Ishikawa (cell line): ENCODE measurements around the gene KIF13A.

Experiments used
- CEBPB ChIP-seq: IDR thresholded peaks from 2 replicates; pipeline ENCODE4 v1.6.1; 2012
- CREB1 ChIP-seq: IDR thresholded peaks from 2 replicates; pipeline ENCODE4 v1.6.1; 2012; ENCODE audit warnings: low read depth
- EGR1 ChIP-seq: IDR thresholded peaks from 2 replicates; pipeline ENCODE4 v1.6.1; 2012
- EP300 ChIP-seq: IDR thresholded peaks from 2 replicates; pipeline ENCODE4 v1.6.1; 2012; ENCODE audit warnings: borderline replicate concordance
- FOXM1 ChIP-seq: IDR thresholded peaks from 2 replicates; pipeline ENCODE4 v1.6.1; 2012; ENCODE audit warnings: low read depth, borderline replicate concordance
- MAX ChIP-seq: IDR thresholded peaks from 2 replicates; pipeline ENCODE4 v1.6.1; 2012
- NFIC ChIP-seq: IDR thresholded peaks from 2 replicates; pipeline ENCODE4 v1.6.1; 2012
- RAD21 ChIP-seq: IDR thresholded peaks from 2 replicates; pipeline ENCODE4 v1.6.1; 2012; ENCODE audit warnings: low read depth
- REST ChIP-seq: IDR thresholded peaks from 2 replicates; pipeline ENCODE4 v1.6.1; 2012; ENCODE audit warnings: low read depth, mild to moderate bottlenecking
- TAF1 ChIP-seq: IDR thresholded peaks from 2 replicates; pipeline ENCODE4 v1.6.1; 2012; ENCODE audit warnings: low read depth, mild to moderate bottlenecking
- TCF12 ChIP-seq: IDR thresholded peaks from 2 replicates; pipeline ENCODE4 v1.6.1; 2012; ENCODE audit warnings: low read depth
- TEAD4 ChIP-seq: IDR thresholded peaks from 2 replicates; pipeline ENCODE4 v1.6.1; 2012
- YY1 ChIP-seq: IDR thresholded peaks from 2 replicates; pipeline ENCODE4 v1.6.1; 2012; ENCODE audit warnings: low read depth
- ZBTB7A ChIP-seq: IDR thresholded peaks from 2 replicates; pipeline ENCODE4 v1.6.1; 2012; ENCODE audit warnings: low read depth

GRCh38 chr6:17835784-17836183 lies 151.7 kb downstream of the KIF13A start:
- TF ChIP-seq CEBPB (no peak), EP300 (no peak), TAF1 (no peak), EGR1 (no peak), NFIC (no peak), RAD21 (no peak), MAX (no peak), YY1 (no peak), TCF12 (no peak), REST (no peak), FOXM1 (no peak), ZBTB7A (no peak), TEAD4 (no peak), CREB1 (no peak)
